Neuronal stem cell (in vitro differentiated cells): ENCODE data around the gene CXCL1. TPM values are rescaled to one million over a fixed set of nuclear protein-coding genes. Genes with fewer than 3 reads are reported as not detected.

Source experiments
- DNase-seq: peaks from one replicate; pipeline ENCODE4 v3.0.0-alpha.2; 2013; ENCODE audit warnings: low spot score
- H2AFZ ChIP-seq: one replicate; pipeline ENCODE4 v1.6.1; 2013; ENCODE audit warnings: mild to moderate bottlenecking, low read length, inconsistent platforms
- H2AK5ac ChIP-seq: 2 replicates; pipeline ENCODE4 v1.6.1; 2013; ENCODE audit warnings: low read depth, mild to moderate bottlenecking, inconsistent platforms, low read length, moderate library complexity, mixed read lengths
- H2BK120ac ChIP-seq: 2 replicates; pipeline ENCODE4 v1.6.1; 2013; ENCODE audit warnings: low read depth, mild to moderate bottlenecking, inconsistent platforms, low read length, moderate library complexity, mixed read lengths
- H2BK12ac ChIP-seq: one replicate; pipeline ENCODE4 v1.6.1; 2013; ENCODE audit warnings: low read length, inconsistent platforms
- H2BK15ac ChIP-seq: 2 replicates; pipeline ENCODE4 v1.6.1; 2013; ENCODE audit warnings: mild to moderate bottlenecking, low read length, inconsistent platforms, mixed read lengths
- H2BK5ac ChIP-seq: one replicate; pipeline ENCODE4 v1.6.1; 2013; ENCODE audit warnings: inconsistent platforms, mild to moderate bottlenecking, low read length, moderate library complexity
- H3K14ac ChIP-seq: one replicate; pipeline ENCODE4 v1.6.1; 2013; ENCODE audit warnings: low read length, inconsistent platforms
- H3K18ac ChIP-seq: 2 replicates; pipeline ENCODE4 v1.6.1; 2013; ENCODE audit warnings: low read length, inconsistent platforms
- H3K23ac ChIP-seq: 2 replicates; pipeline ENCODE4 v1.6.1; 2013; ENCODE audit warnings: low read depth, mild to moderate bottlenecking, mixed read lengths, low read length, inconsistent platforms; ENCODE audit not compliant: poor library complexity
- H3K27ac ChIP-seq: replicated peaks from 3 replicates; pipeline ENCODE4 v1.5.1; 2013; ENCODE audit warnings: low read length, inconsistent platforms
- H3K27me3 ChIP-seq, 3 experiments: 2 replicates each; pipeline ENCODE4 v1.6.1; 2013; ENCODE audit warnings: low read length in 3 of 3, mild to moderate bottlenecking in 2 of 3, inconsistent platforms in 1 of 3, low read depth in 1 of 3, mixed read lengths in 1 of 3, moderate library complexity in 1 of 3; ENCODE audit not compliant: control insufficient read depth in 3 of 3, insufficient read depth in 3 of 3
- H3K36me3 ChIP-seq, 2 donors: replicated peaks in 1 of 2; 2 replicates each; pipeline ENCODE4 v1.6.1; 2013; ENCODE audit warnings: low read length in 2 of 2; ENCODE audit not compliant: control insufficient read depth in 2 of 2, insufficient read depth in 2 of 2
- H3K4ac ChIP-seq: 2 replicates; pipeline ENCODE4 v1.6.1; 2013; ENCODE audit warnings: inconsistent platforms, mild to moderate bottlenecking, low read length, moderate library complexity
- H3K4me1 ChIP-seq, 2 donors: 1 replicate in 1 of 2; 2 replicates in 1 of 2; pipeline ENCODE4 v1.6.1; 2013; ENCODE audit warnings: low read length in 2 of 2, low read depth in 1 of 2; ENCODE audit not compliant: control insufficient read depth in 2 of 2, insufficient read depth in 1 of 2
- H3K4me2 ChIP-seq: one replicate; pipeline ENCODE4 v1.6.1; 2013; ENCODE audit warnings: mild to moderate bottlenecking, low read length, inconsistent platforms; ENCODE audit not compliant: insufficient read depth, poor library complexity, severe bottlenecking
- H3K4me3 ChIP-seq, 2 donors: 2 replicates each; pipeline ENCODE4 v1.5.1; 2013; ENCODE audit warnings: low read length in 2 of 2, mild to moderate bottlenecking in 2 of 2, inconsistent platforms in 1 of 2, moderate library complexity in 1 of 2
- H3K79me1 ChIP-seq: one replicate; pipeline ENCODE4 v1.6.1; 2013; ENCODE audit warnings: low read depth, mild to moderate bottlenecking, inconsistent platforms, low read length, moderate library complexity
- H3K9ac ChIP-seq: one replicate; pipeline ENCODE4 v1.6.1; 2013; ENCODE audit warnings: mild to moderate bottlenecking, low read depth, low read length, inconsistent platforms; ENCODE audit not compliant: poor library complexity
- H3K9me3 ChIP-seq, 2 donors: replicated peaks in 1 of 2; 2 replicates each; pipeline versions ENCODE3 to v1.6.1; 2013; ENCODE audit warnings: low read length in 2 of 2, mild to moderate bottlenecking in 2 of 2, inconsistent platforms in 1 of 2, low read depth in 1 of 2, mixed read lengths in 1 of 2, moderate library complexity in 1 of 2; ENCODE audit not compliant: control insufficient read depth in 2 of 2, insufficient read depth in 1 of 2
- H4K8ac ChIP-seq: one replicate; pipeline ENCODE4 v1.6.1; 2013; ENCODE audit warnings: low read depth, mild to moderate bottlenecking, inconsistent platforms, low read length, moderate library complexity
- H4K91ac ChIP-seq: one replicate; pipeline ENCODE4 v1.6.1; 2013; ENCODE audit warnings: low read length, low read depth, mild to moderate bottlenecking, inconsistent platforms; ENCODE audit not compliant: poor library complexity
- WGBS, 2 donors: extraction: QIAGEN DNeasy Blood & Tissue Kit; methylation state at CpG; one replicate each; pipeline ENCODE4 v1.1.7; 2013; ENCODE audit warnings: missing lambda C conversion rate in 2 of 2, mixed read lengths in 1 of 2; ENCODE audit not compliant: insufficient read length in 2 of 2, insufficient replicate concordance in 1 of 2; ENCODE audit errors: extremely low coverage in 2 of 2; 5-methylcytosine and 5-hydroxymethylcytosine counted together
- polyA plus RNA-seq, 2 experiments: library from polyadenylated mRNA; stranded (reverse); fragments of 200-250 nt; gene quantifications; one replicate each; pipeline ENCODE4 v1.2.3, GENCODE V29; 2013

CXCL1 gene
- not detected for polyA plus RNA-seq (2013, experiment 1 of 2)
- 0.07 TPM for polyA plus RNA-seq (2013, experiment 2 of 2)

- Histone ChIP-seq H2AFZ (peak within 1 kb of the TSS; percentile 66), H3K18ac (peak within 1 kb of the TSS; percentile 86), H3K14ac (peak within 1 kb of the TSS; percentile 43), H3K4ac (no peak within 1 kb of the TSS), H3K27ac (no peak within 1 kb of the TSS), H2BK15ac (peak within 1 kb of the TSS; percentile 27), H3K79me1 (no peaks in the 10 kb centered on the region), H4K8ac (no peak within 1 kb of the TSS), H3K9ac (peak within 1 kb of the TSS; percentile 85), H3K4me2 (peak within 1 kb of the TSS; percentile 94), H2BK120ac (no peak within 1 kb of the TSS), H3K9me3 (no peaks in the 10 kb centered on the region), H3K4me3 (peak within 1 kb of the TSS in 1 of 2 donors; percentile 85), H2AK5ac (no peak within 1 kb of the TSS), H2BK12ac (no peak within 1 kb of the TSS), H3K27me3 (peaks cover 0 to 21% (median 21%) of the 10 kb centered on the region in 3 experiments), H3K4me1 (no peaks in the 10 kb centered on the region), H2BK5ac (no peak within 1 kb of the TSS), H3K36me3 (no peaks in the 10 kb centered on the region), H3K23ac (peak within 1 kb of the TSS; percentile 92), H4K91ac (no peak within 1 kb of the TSS)
- no CpG with 5 or more reads among the region's 61 CpGs for WGBS, 2 donors
- peak; percentile 14 for DNase-seq
Measured at GRCh38 chr4:73869130-73870055, at the start of gene CXCL1. TSS of gene CXCL1 (plus strand) at chr4:73869393. CDS start at chr4:73869471, 78 bp downstream.

GRCh38 chr4:73821325-73821724, 47.9 kb upstream of the CXCL1 start:
- DNase-seq, result no peak
- no CpG with 5 or more reads among the region's 4 CpGs for WGBS, 2 donors
- no peaks in the 10 kb centered on the region for H3K9me3 ChIP-seq
- H2AK5ac ChIP-seq, result no peak overlapping the region
- H3K4me1 ChIP-seq, result no peaks in the 10 kb centered on the region
- no peak overlapping the region for H3K4me2 ChIP-seq
- H4K91ac ChIP-seq, result no peak overlapping the region
- no peak overlapping the region for H4K8ac ChIP-seq
- no peaks in the 10 kb centered on the region for H3K36me3 ChIP-seq
- no peak overlapping the region for H3K4me3 ChIP-seq
- no peaks in the 10 kb centered on the region for H3K27me3 ChIP-seq
- H2BK15ac ChIP-seq, result no peak overlapping the region
- no peak overlapping the region for H3K4ac ChIP-seq
- no peak overlapping the region for H2BK5ac ChIP-seq
- H3K9ac ChIP-seq, result no peak overlapping the region
- no peak overlapping the region for H3K27ac ChIP-seq
- H2BK120ac ChIP-seq, result no peak overlapping the region
- no peak overlapping the region for H3K18ac ChIP-seq
- H3K79me1 ChIP-seq, result no peaks in the 10 kb centered on the region
- no peak overlapping the region for H3K14ac ChIP-seq
- no peak overlapping the region for H2AFZ ChIP-seq
- no peak overlapping the region for H2BK12ac ChIP-seq
- H3K23ac ChIP-seq, result no peak overlapping the region

- Histone ChIP-seq H3K4me2 (no peak overlapping the region), H2BK15ac (no peak overlapping the region), H3K4ac (no peak overlapping the region), H3K9ac (no peak overlapping the region), H4K91ac (no peak overlapping the region), H3K4me3 (no peak overlapping the region), H3K18ac (no peak overlapping the region), H2BK5ac (no peak overlapping the region), H3K23ac (no peak overlapping the region), H3K27me3 (no peaks in the 10 kb centered on the region), H2BK12ac (no peak overlapping the region), H2AFZ (no peak overlapping the region), H3K36me3 (no peaks in the 10 kb centered on the region), H3K79me1 (no peaks in the 10 kb centered on the region), H3K14ac (no peak overlapping the region), H4K8ac (no peak overlapping the region), H3K27ac (no peak overlapping the region), H3K9me3 (no peaks in the 10 kb centered on the region), H2AK5ac (no peak overlapping the region), H2BK120ac (no peak overlapping the region), H3K4me1 (no peaks in the 10 kb centered on the region)
- DNase-seq, result no peak
- WGBS, 2 donors, result no CpG with 5 or more reads among the region's 3 CpGs
Measured at GRCh38 chr4:73822389-73822788, 46.8 kb upstream of the CXCL1 start.

GRCh38 chr4:73822812-73823504, 46.2 kb upstream of the CXCL1 start:
- no peaks in the 10 kb centered on the region for H3K9me3 ChIP-seq
- H3K27me3 ChIP-seq, result no peaks in the 10 kb centered on the region
- no peak overlapping the region for H3K18ac ChIP-seq
- H3K79me1 ChIP-seq, result no peaks in the 10 kb centered on the region
- no peaks in the 10 kb centered on the region for H3K36me3 ChIP-seq
- H3K9ac ChIP-seq, result no peak overlapping the region
- H3K4me2 ChIP-seq, result no peak overlapping the region
- no peak overlapping the region for H3K14ac ChIP-seq
- H4K91ac ChIP-seq, result no peak overlapping the region
- H2AFZ ChIP-seq, result no peak overlapping the region
- no peaks in the 10 kb centered on the region for H3K4me1 ChIP-seq
- DNase-seq, result no peak
- H4K8ac ChIP-seq, result no peak overlapping the region
- H3K23ac ChIP-seq, result no peak overlapping the region
- no peak overlapping the region for H2BK120ac ChIP-seq
- no peak overlapping the region for H2BK5ac ChIP-seq
- no peak overlapping the region for H3K4me3 ChIP-seq
- H3K27ac ChIP-seq, result no peak overlapping the region
- no peak overlapping the region for H2BK15ac ChIP-seq
- H3K4ac ChIP-seq, result no peak overlapping the region
- H2BK12ac ChIP-seq, result no peak overlapping the region
- H2AK5ac ChIP-seq, result no peak overlapping the region
